ENCODE data around the gene DPYSL5.

Gene DPYSL5

DNA sequence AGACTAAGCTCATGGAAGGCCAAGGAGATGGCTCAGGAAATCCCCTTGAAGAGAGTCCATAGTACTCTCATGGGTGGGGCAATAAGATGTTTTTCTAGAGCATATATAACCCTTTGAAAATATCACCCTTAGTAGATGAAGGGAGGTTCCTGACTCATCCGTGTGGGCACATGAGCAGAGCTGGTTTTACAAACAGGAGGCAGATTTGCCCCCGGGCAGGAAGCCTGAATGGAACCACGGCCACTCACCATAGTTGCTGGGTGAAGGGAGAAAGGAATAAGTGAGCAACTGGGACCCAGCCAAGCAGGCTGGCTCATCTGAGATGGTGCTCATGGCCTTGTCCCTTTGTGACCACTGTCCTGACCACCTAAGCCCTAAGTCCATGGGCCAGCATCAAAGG, 93.6 kb downstream of the DPYSL5 start:
- TF ChIP-seq TAF1 (IDR thresholded peaks at IDR 0.05; ENCODE audit: borderline replicate concordance, insufficient read depth, low read length) = no peak
- TF ChIP-seq, protein P1, sequence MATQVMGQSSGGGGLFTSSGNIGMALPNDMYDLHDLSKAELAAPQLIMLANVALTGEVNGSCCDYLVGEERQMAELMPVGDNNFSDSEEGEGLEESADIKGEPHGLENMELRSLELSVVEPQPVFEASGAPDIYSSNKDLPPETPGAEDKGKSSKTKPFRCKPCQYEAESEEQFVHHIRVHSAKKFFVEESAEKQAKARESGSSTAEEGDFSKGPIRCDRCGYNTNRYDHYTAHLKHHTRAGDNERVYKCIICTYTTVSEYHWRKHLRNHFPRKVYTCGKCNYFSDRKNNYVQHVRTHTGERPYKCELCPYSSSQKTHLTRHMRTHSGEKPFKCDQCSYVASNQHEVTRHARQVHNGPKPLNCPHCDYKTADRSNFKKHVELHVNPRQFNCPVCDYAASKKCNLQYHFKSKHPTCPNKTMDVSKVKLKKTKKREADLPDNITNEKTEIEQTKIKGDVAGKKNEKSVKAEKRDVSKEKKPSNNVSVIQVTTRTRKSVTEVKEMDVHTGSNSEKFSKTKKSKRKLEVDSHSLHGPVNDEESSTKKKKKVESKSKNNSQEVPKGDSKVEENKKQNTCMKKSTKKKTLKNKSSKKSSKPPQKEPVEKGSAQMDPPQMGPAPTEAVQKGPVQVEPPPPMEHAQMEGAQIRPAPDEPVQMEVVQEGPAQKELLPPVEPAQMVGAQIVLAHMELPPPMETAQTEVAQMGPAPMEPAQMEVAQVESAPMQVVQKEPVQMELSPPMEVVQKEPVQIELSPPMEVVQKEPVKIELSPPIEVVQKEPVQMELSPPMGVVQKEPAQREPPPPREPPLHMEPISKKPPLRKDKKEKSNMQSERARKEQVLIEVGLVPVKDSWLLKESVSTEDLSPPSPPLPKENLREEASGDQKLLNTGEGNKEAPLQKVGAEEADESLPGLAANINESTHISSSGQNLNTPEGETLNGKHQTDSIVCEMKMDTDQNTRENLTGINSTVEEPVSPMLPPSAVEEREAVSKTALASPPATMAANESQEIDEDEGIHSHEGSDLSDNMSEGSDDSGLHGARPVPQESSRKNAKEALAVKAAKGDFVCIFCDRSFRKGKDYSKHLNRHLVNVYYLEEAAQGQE (IDR thresholded peaks at IDR 0.05; ENCODE audit: insufficient read depth in 1 of 2, low read depth in 2 of 2, low read length in 2 of 2) = no peak
- no peak for TF ChIP-seq POLR2AphosphoS5 (IDR thresholded peaks at IDR 0.05; ENCODE audit: low read depth, low read length)
- TF ChIP-seq SIN3A (IDR thresholded peaks at IDR 0.05; ENCODE audit: borderline replicate concordance, insufficient read depth, low read length) = no peak
- no peak for TF ChIP-seq FOXP2 (optimal IDR thresholded peaks at IDR 0.05; ENCODE audit: borderline replicate concordance, extremely low read depth, extremely low read length, insufficient read depth)

DNA sequence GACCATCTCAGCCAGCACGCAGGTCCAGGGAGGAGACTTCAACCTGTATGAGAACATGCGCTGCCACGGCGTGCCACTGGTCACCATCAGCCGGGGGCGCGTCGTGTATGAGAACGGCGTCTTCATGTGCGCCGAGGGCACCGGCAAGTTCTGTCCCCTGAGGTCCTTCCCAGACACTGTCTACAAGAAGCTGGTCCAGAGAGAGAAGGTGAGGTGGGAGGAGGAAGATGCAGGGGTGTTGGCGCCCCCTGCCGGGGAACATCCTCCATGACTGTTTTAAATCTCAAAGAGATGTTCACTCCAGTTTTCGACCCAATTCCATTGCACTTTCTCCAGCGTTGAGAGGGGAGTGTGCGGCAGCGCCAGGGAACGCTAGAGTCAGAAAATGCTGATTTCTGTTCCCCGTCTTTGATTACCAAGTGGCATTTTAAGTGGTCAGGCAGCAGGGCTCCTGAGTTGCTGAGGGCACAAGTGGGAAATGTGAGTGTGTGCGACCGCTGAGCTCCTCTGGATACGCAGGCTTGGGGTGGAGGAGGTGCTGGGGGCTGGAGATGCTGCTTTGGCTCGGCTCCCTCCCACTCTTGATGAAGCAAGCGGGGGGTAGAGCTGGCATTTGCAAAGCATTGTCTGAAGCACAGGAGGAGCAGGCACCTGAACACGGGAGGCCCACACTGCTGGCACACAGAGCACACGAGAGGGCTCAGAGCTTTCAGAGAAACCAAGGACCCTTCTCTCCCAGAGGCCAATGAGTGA, 94.8 kb downstream of the DPYSL5 start:
- no peak for TF ChIP-seq SIN3A (IDR thresholded peaks at IDR 0.05; ENCODE audit: borderline replicate concordance, insufficient read depth, low read length)
- TF ChIP-seq FOXP2 (optimal IDR thresholded peaks at IDR 0.05; ENCODE audit: borderline replicate concordance, extremely low read depth, extremely low read length, insufficient read depth) = no peak
- TF ChIP-seq POLR2AphosphoS5 (IDR thresholded peaks at IDR 0.05; ENCODE audit: low read depth, low read length) = no peak
- no peak for TF ChIP-seq TAF1 (IDR thresholded peaks at IDR 0.05; ENCODE audit: borderline replicate concordance, insufficient read depth, low read length)
- TF ChIP-seq, protein P1 (IDR thresholded peaks at IDR 0.05; ENCODE audit: insufficient read depth in 1 of 2, low read depth in 2 of 2, low read length in 2 of 2) = no peak

GRCh38 chr2:26945991-26946750, 98.2 kb downstream of the DPYSL5 start:
- no peak for TF ChIP-seq SIN3A (IDR thresholded peaks at IDR 0.05; ENCODE audit: borderline replicate concordance, insufficient read depth, low read length)
- TF ChIP-seq POLR2AphosphoS5 (IDR thresholded peaks at IDR 0.05; ENCODE audit: low read depth, low read length) = no peak
- TF ChIP-seq, protein P1 (IDR thresholded peaks at IDR 0.05; ENCODE audit: insufficient read depth in 1 of 2, low read depth in 2 of 2, low read length in 2 of 2) = no peak
- TF ChIP-seq FOXP2 (optimal IDR thresholded peaks at IDR 0.05; ENCODE audit: borderline replicate concordance, extremely low read depth, extremely low read length, insufficient read depth) = no peak
- TF ChIP-seq TAF1 (IDR thresholded peaks at IDR 0.05; ENCODE audit: borderline replicate concordance, insufficient read depth, low read length) = no peak

- no peak for TF ChIP-seq FOXP2 (optimal IDR thresholded peaks at IDR 0.05; ENCODE audit: borderline replicate concordance, extremely low read depth, extremely low read length, insufficient read depth)
- no peak for TF ChIP-seq SIN3A (IDR thresholded peaks at IDR 0.05; ENCODE audit: borderline replicate concordance, insufficient read depth, low read length)
Measured at GRCh38 chr2:26946841-26947784, 99.2 kb downstream of the DPYSL5 start.

- TF ChIP-seq SIN3A (IDR thresholded peaks at IDR 0.05; ENCODE audit: borderline replicate concordance, insufficient read depth, low read length) = no peak
- TF ChIP-seq FOXP2 (optimal IDR thresholded peaks at IDR 0.05; ENCODE audit: borderline replicate concordance, extremely low read depth, extremely low read length, insufficient read depth) = no peak
- TF ChIP-seq, protein P1 (IDR thresholded peaks at IDR 0.05; ENCODE audit: insufficient read depth in 1 of 2, low read depth in 2 of 2, low read length in 2 of 2) = no peak
- no peak for TF ChIP-seq TAF1 (IDR thresholded peaks at IDR 0.05; ENCODE audit: borderline replicate concordance, insufficient read depth, low read length)
- TF ChIP-seq POLR2AphosphoS5 (IDR thresholded peaks at IDR 0.05; ENCODE audit: low read depth, low read length) = no peak
Measured at GRCh38 chr2:26948800-26949199, 100.9 kb downstream of the DPYSL5 start.

Data from PFSK-1 (cell line).